ENCODE results near the gene TRAP1.

Gene TRAP1

GRCh38 chr16:3717235-3718018, at the start of gene TRAP1:
Gene TRAP1, minus strand, starts transcription at chr16:3717524. Its CDS starts 16 bp downstream, at chr16:3717508.
- peak; percentile 62 for DNase-seq

GRCh38 chr16:3766177-3766576, 48.9 kb upstream of the TRAP1 start:
- DNase-seq, result no peak

GRCh38 chr16:3764409-3764808, 47.1 kb upstream of the TRAP1 start:
- no peak for DNase-seq

- DNase-seq, result no peak
Observed at GRCh38 chr16:3762107-3762750, 44.9 kb upstream of the TRAP1 start.

- no peak for DNase-seq
Observed at GRCh38 chr16:3761375-3762106, 44.2 kb upstream of the TRAP1 start.

- DNase-seq, result no peak
Observed at GRCh38 chr16:3760518-3760917, 43.2 kb upstream of the TRAP1 start.

- DNase-seq, result no peak
Observed at GRCh38 chr16:3759736-3760135, 42.4 kb upstream of the TRAP1 start.

- no peak for DNase-seq
Observed at GRCh38 chr16:3756113-3756512, 38.8 kb upstream of the TRAP1 start.

- DNase-seq, result no peak
Observed at GRCh38 chr16:3755249-3755648, 37.9 kb upstream of the TRAP1 start.

- no peak for DNase-seq
Observed at GRCh38 chr16:3754772-3755171, 37.4 kb upstream of the TRAP1 start.

- DNase-seq, result no peak
Observed at GRCh38 chr16:3754081-3754703, 36.9 kb upstream of the TRAP1 start.

- no peak for DNase-seq
Observed at GRCh38 chr16:3752984-3753383, 35.7 kb upstream of the TRAP1 start.

- no peak for DNase-seq
Observed at GRCh38 chr16:3751878-3752277, 34.6 kb upstream of the TRAP1 start.

- DNase-seq, result no peak
Observed at GRCh38 chr16:3748307-3748706, 31.0 kb upstream of the TRAP1 start.

- DNase-seq, result no peak
Observed at GRCh38 chr16:3745751-3746355, 28.5 kb upstream of the TRAP1 start.

- DNase-seq, result no peak
Observed at GRCh38 chr16:3744018-3744417, 26.7 kb upstream of the TRAP1 start.

- DNase-seq, result no peak
Observed at GRCh38 chr16:3740934-3741333, 23.6 kb upstream of the TRAP1 start.

GRCh38 chr16:3740186-3740585, 22.9 kb upstream of the TRAP1 start:
- no peak for DNase-seq

GRCh38 chr16:3739636-3740035, 22.3 kb upstream of the TRAP1 start:
- DNase-seq, result no peak

GRCh38 chr16:3738541-3738940, 21.2 kb upstream of the TRAP1 start:
- no peak for DNase-seq

- no peak for DNase-seq
Observed at GRCh38 chr16:3738128-3738527, 20.8 kb upstream of the TRAP1 start.

- DNase-seq, result no peak
Observed at GRCh38 chr16:3737181-3737580, 19.9 kb upstream of the TRAP1 start.

- DNase-seq, result no peak
Observed at GRCh38 chr16:3736116-3736515, 18.8 kb upstream of the TRAP1 start.
